IMR-90 (cell line): ENCODE measurements around the gene BPIFB2. TPM values are rescaled to one million over a fixed set of nuclear protein-coding genes. Genes with fewer than 3 reads are reported as not detected.

Experiments
- ATAC-seq: fragments of 200-7000 bp; cut with Tn5 transposase; 2 replicates; pipeline ENCODE4 v1.9.1; 2020; ENCODE audit warnings: low read depth, mild to moderate bottlenecking, moderate library complexity
- BruUV-seq: library from RNA; stranded (reverse); fragments of 400-500 nt; replicated peaks from 2 replicates; lab custom pipeline; 2021; lab: Mats Ljungman, UMichigan
- CTCF ChIA-PET: fragments of 300-600 bp; formaldehyde crosslinking; extraction: SDS; loops from one replicate; lab custom pipeline; 2021; ENCODE audit warnings: antibody characterized with exemption; lab: Yijun Ruan, JAX
- POLR2A ChIA-PET: fragments of 300-600 bp; sonication (Branson Sonifier 250); formaldehyde crosslinking; loops from one replicate; lab custom pipeline; 2022; ENCODE audit warnings: antibody characterized with exemption; ENCODE audit not compliant: unreplicated experiment; lab: Charles Lee
- DNase-seq: peaks from one replicate; pipeline ENCODE4 v3.0.0; 2013
- H2AFZ ChIP-seq: replicated peaks from 2 replicates; pipeline ENCODE3; 2013; ENCODE audit warnings: low read length, mild to moderate bottlenecking; ENCODE audit not compliant: poor library complexity
- H2AK5ac ChIP-seq: 2 replicates; pipeline ENCODE4 v1.6.1; 2013; ENCODE audit warnings: low read depth, low read length, inconsistent platforms
- H2AK9ac ChIP-seq: replicated peaks from 2 replicates; pipeline ENCODE3; 2013; ENCODE audit warnings: mild to moderate bottlenecking, low read depth, low read length, moderate library complexity; ENCODE audit not compliant: poor library complexity
- H2BK120ac ChIP-seq: 2 replicates; pipeline ENCODE4 v1.6.1; 2013; ENCODE audit warnings: low read depth, low read length, inconsistent platforms
- H2BK15ac ChIP-seq: 3 replicates; pipeline ENCODE4 v1.6.1; 2013; ENCODE audit warnings: low read depth, low read length, inconsistent platforms
- H2BK20ac ChIP-seq: 2 replicates; pipeline ENCODE4 v1.6.1; 2013; ENCODE audit warnings: low read depth, mild to moderate bottlenecking, inconsistent platforms, low read length, moderate library complexity
- H2BK5ac ChIP-seq: 2 replicates; pipeline ENCODE4 v1.6.1; 2013; ENCODE audit warnings: mild to moderate bottlenecking, low read depth, low read length, inconsistent platforms; ENCODE audit not compliant: poor library complexity, severe bottlenecking
- H3K14ac ChIP-seq: replicated peaks from 2 replicates; pipeline ENCODE4 v1.6.1; 2013; ENCODE audit warnings: low read depth, low read length, inconsistent platforms
- H3K18ac ChIP-seq: 2 replicates; pipeline ENCODE4 v1.6.1; 2013; ENCODE audit warnings: low read depth, low read length, control low read depth
- H3K23ac ChIP-seq: 2 replicates; pipeline ENCODE4 v1.6.1; 2013; ENCODE audit warnings: low read depth, low read length, inconsistent platforms
- H3K27ac ChIP-seq: 2 replicates; pipeline ENCODE4 v1.5.1; 2013; ENCODE audit warnings: mild to moderate bottlenecking, control low read depth, low read length; ENCODE audit not compliant: insufficient read depth
- H3K27me3 ChIP-seq: 2 replicates; pipeline ENCODE4 v1.6.1; 2013; ENCODE audit warnings: low read length; ENCODE audit not compliant: control insufficient read depth, insufficient read depth
- H3K36me3 ChIP-seq: 2 replicates; pipeline ENCODE4 v1.6.1; 2013; ENCODE audit warnings: low read length, mixed read lengths; ENCODE audit not compliant: control insufficient read depth, insufficient read depth
- H3K4ac ChIP-seq: 2 replicates; pipeline ENCODE4 v1.6.1; 2013; ENCODE audit warnings: low read depth, low read length, inconsistent platforms
- H3K4me1 ChIP-seq: 2 replicates; pipeline ENCODE4 v1.6.1; 2013; ENCODE audit warnings: low read length, mixed read lengths; ENCODE audit not compliant: control insufficient read depth, insufficient read depth
- H3K4me2 ChIP-seq: 2 replicates; pipeline ENCODE4 v1.6.1; 2013; ENCODE audit warnings: low read depth, mild to moderate bottlenecking, control low read depth, low read length, moderate library complexity
- H3K4me3 ChIP-seq: 2 replicates; pipeline ENCODE4 v1.5.1; 2013; ENCODE audit warnings: low read depth, mild to moderate bottlenecking, control low read depth, low read length, moderate library complexity; ENCODE audit not compliant: insufficient read depth
- H3K56ac ChIP-seq: 2 replicates; pipeline ENCODE4 v1.6.1; 2013; ENCODE audit warnings: low read length, inconsistent platforms; ENCODE audit not compliant: insufficient read depth; ENCODE audit errors: extremely low read depth
- H3K79me1 ChIP-seq, 2 experiments: 2 replicates each; pipeline ENCODE4 v1.6.1; 2013; ENCODE audit warnings: low read length in 2 of 2, inconsistent platforms in 1 of 2, low read depth in 1 of 2
- H3K9ac ChIP-seq: 2 replicates; pipeline ENCODE4 v1.6.1; 2013; ENCODE audit warnings: low read depth, low read length, control low read depth
- H3K9me1 ChIP-seq: 2 replicates; pipeline ENCODE4 v1.6.1; 2013; ENCODE audit warnings: low read length, inconsistent platforms; ENCODE audit not compliant: insufficient read depth
- H3K9me3 ChIP-seq: 2 replicates; pipeline ENCODE4 v1.6.1; 2013; ENCODE audit warnings: low read length; ENCODE audit not compliant: control insufficient read depth, insufficient read depth
- H4K20me1 ChIP-seq: 2 replicates; pipeline ENCODE4 v1.6.1; 2013; ENCODE audit warnings: low read length, inconsistent platforms; ENCODE audit not compliant: insufficient read depth
- H4K5ac ChIP-seq: 2 replicates; pipeline ENCODE4 v1.6.1; 2013; ENCODE audit warnings: mild to moderate bottlenecking, low read depth, low read length, control low read depth
- H4K8ac ChIP-seq, 2 experiments: 2 replicates each; pipeline ENCODE4 v1.6.1; 2013; ENCODE audit warnings: low read depth in 2 of 2, low read length in 2 of 2, control low read depth in 1 of 2, inconsistent platforms in 1 of 2
- H4K91ac ChIP-seq: 2 replicates; pipeline ENCODE4 v1.6.1; 2013; ENCODE audit warnings: low read depth, low read length, inconsistent platforms; ENCODE audit not compliant: insufficient read depth
- CEBPB ChIP-seq: IDR thresholded peaks from 2 replicates; pipeline ENCODE4 v1.6.1; 2012; ENCODE audit warnings: low read depth, low read length, improper control_type of control experiment
- NFE2L2 ChIP-seq: fragments of 150-350 bp; IDR thresholded peaks from 2 replicates; pipeline ENCODE4 v1.6.1; 2016; ENCODE audit warnings: low read depth, mild to moderate bottlenecking, low read length
- POLR2A ChIP-seq: IDR thresholded peaks from 2 replicates; pipeline ENCODE4 v1.6.1; 2012; ENCODE audit warnings: mild to moderate bottlenecking, low read depth, low read length
- RFX5 ChIP-seq: IDR thresholded peaks from 2 replicates; pipeline ENCODE4 v1.8.0; 2012; ENCODE audit warnings: low read depth, mild to moderate bottlenecking, low read length, moderate library complexity
- whole genome bisulfite sequencing, 2 experiments: methylation state at CpG; one replicate each; pipeline versions ENCODE4 v1.1.5 to v1.1.7; 2013; ENCODE audit warnings: missing lambda C conversion rate in 2 of 2; ENCODE audit not compliant: insufficient read length in 1 of 2; ENCODE audit errors: extremely low coverage in 2 of 2; 5-methylcytosine and 5-hydroxymethylcytosine counted together
- dilution Hi-C: fragments of 300-500 bp; cut with HindIII; formaldehyde crosslinking; loops from one replicate; pipeline ENCODE4 v1.14.3; 2018; ENCODE audit warnings: low sequenced_read_pairs; ENCODE audit not compliant: unreplicated experiment
- in situ Hi-C: fragments of 300-500 bp; cut with MboI; formaldehyde crosslinking; loops from 3 replicates; pipeline ENCODE4 v1.14.3; 2019; ENCODE audit warnings: low sequenced_read_pairs, inconsistent platforms, mixed read lengths
- intact Hi-C: fragments of 100-400 bp; cut with micrococcal nuclease; formaldehyde crosslinking; loops from 2 replicates; pipeline ENCODE4 v1.10.0; 2022
- polyA plus RNA-seq, 3 experiments: library from polyadenylated mRNA; depleted of rRNA; stranded (reverse); fragments of >200 nt; gene quantifications; 2 replicates each; pipeline ENCODE4 v1.2.3, GENCODE V29; 2012; ENCODE audit warnings: low replicate concordance in 1 of 3
- total RNA-seq: library from RNA; depleted of rRNA; stranded (reverse); fragments of >200 nt; gene quantifications from 2 replicates; pipeline ENCODE4 v1.2.3, GENCODE V29; 2012

BPIFB2 gene
- total and polyA plus RNA-seq, 2 of the 4 experiments (the other 2 are of a cell fraction) = not detected

- H3K27me3 ChIP-seq = peaks cover 4% of the 10 kb centered on the region; the same call in 1 of the 2 replicates
- H3K27ac ChIP-seq = no peak overlapping the region
- no peaks in the 10 kb centered on the region for H3K9me3 ChIP-seq
- H4K5ac ChIP-seq = no peak overlapping the region
- ChIA-PET CTCF (no interaction called here), POLR2A (no interaction called here)
- H3K56ac ChIP-seq = no peak overlapping the region
- H3K36me3 ChIP-seq = no peaks in the 10 kb centered on the region
- H3K23ac ChIP-seq = no peak overlapping the region
- dilution Hi-C loops = no loop called here
- H2BK120ac ChIP-seq = no peak overlapping the region
- in situ Hi-C loops = no loop called here
- H4K20me1 ChIP-seq = no peaks in the 10 kb centered on the region
- no peak overlapping the region for H3K4ac ChIP-seq
- no peak overlapping the region for H2AFZ ChIP-seq
- H4K8ac ChIP-seq = no peak overlapping the region
- H3K9me1 ChIP-seq = no peaks in the 10 kb centered on the region
- H2BK20ac ChIP-seq = no peak overlapping the region
- no peak overlapping the region for H4K91ac ChIP-seq
- no peak overlapping the region for H2AK5ac ChIP-seq
- DNase-seq = no peak
- H3K4me2 ChIP-seq = no peak overlapping the region
- H2AK9ac ChIP-seq = no peak overlapping the region
- no peak overlapping the region for H3K18ac ChIP-seq
- no peak for ATAC-seq
- H3K4me3 ChIP-seq = no peak overlapping the region
- no peak overlapping the region for H2BK15ac ChIP-seq
- 67% methylated on average over 4 of the region's 7 CpGs; no CpG with 5 or more reads in 1 of the 2 experiments for WGBS, 2 experiments
- TF ChIP-seq NFE2L2 (no peak), RFX5 (no peak), CEBPB (no peak), POLR2A (no peak)
- no peak overlapping the region for H2BK5ac ChIP-seq
- no peak overlapping the region for H3K14ac ChIP-seq
- H3K9ac ChIP-seq = no peak overlapping the region
- no peaks in the 10 kb centered on the region for H3K4me1 ChIP-seq
- intact Hi-C loops = no loop called here
- no peaks in the 10 kb centered on the region for H3K79me1 ChIP-seq
- no TSS peak for BruUV-seq
These were observed 46.9 kb downstream of the BPIFB2 start for GRCh38 chr20:33054381-33054780.
